IMR-90 (cell line): ENCODE results near the gene CACNB2. TPM values are rescaled to one million over a fixed set of nuclear protein-coding genes. Genes with fewer than 3 reads are reported as not detected.

Experiments used
- ATAC-seq: fragments of 200-7000 bp; cut with Tn5 transposase; 2 replicates; pipeline ENCODE4 v1.9.1; 2020; ENCODE audit warnings: low read depth, mild to moderate bottlenecking, moderate library complexity
- BruUV-seq: library from RNA; stranded (reverse); fragments of 400-500 nt; replicated peaks from 2 replicates; lab custom pipeline; 2021; lab: Mats Ljungman, UMichigan
- CTCF ChIA-PET: fragments of 300-600 bp; formaldehyde crosslinking; extraction: SDS; loops from one replicate; lab custom pipeline; 2021; ENCODE audit warnings: antibody characterized with exemption; lab: Yijun Ruan, JAX
- POLR2A ChIA-PET: fragments of 300-600 bp; sonication (Branson Sonifier 250); formaldehyde crosslinking; loops from one replicate; lab custom pipeline; 2022; ENCODE audit warnings: antibody characterized with exemption; ENCODE audit not compliant: unreplicated experiment; lab: Charles Lee
- DNase-seq: peaks from one replicate; pipeline ENCODE4 v3.0.0; 2013
- H2AFZ ChIP-seq: replicated peaks from 2 replicates; pipeline ENCODE3; 2013; ENCODE audit warnings: low read length, mild to moderate bottlenecking; ENCODE audit not compliant: poor library complexity
- H2AK5ac ChIP-seq: 2 replicates; pipeline ENCODE4 v1.6.1; 2013; ENCODE audit warnings: low read depth, low read length, inconsistent platforms
- H2AK9ac ChIP-seq: replicated peaks from 2 replicates; pipeline ENCODE3; 2013; ENCODE audit warnings: mild to moderate bottlenecking, low read depth, low read length, moderate library complexity; ENCODE audit not compliant: poor library complexity
- H2BK120ac ChIP-seq: 2 replicates; pipeline ENCODE4 v1.6.1; 2013; ENCODE audit warnings: low read depth, low read length, inconsistent platforms
- H2BK15ac ChIP-seq: 3 replicates; pipeline ENCODE4 v1.6.1; 2013; ENCODE audit warnings: low read depth, low read length, inconsistent platforms
- H2BK20ac ChIP-seq: 2 replicates; pipeline ENCODE4 v1.6.1; 2013; ENCODE audit warnings: low read depth, mild to moderate bottlenecking, inconsistent platforms, low read length, moderate library complexity
- H2BK5ac ChIP-seq: 2 replicates; pipeline ENCODE4 v1.6.1; 2013; ENCODE audit warnings: mild to moderate bottlenecking, low read depth, low read length, inconsistent platforms; ENCODE audit not compliant: poor library complexity, severe bottlenecking
- H3K14ac ChIP-seq: replicated peaks from 2 replicates; pipeline ENCODE4 v1.6.1; 2013; ENCODE audit warnings: low read depth, low read length, inconsistent platforms
- H3K18ac ChIP-seq: 2 replicates; pipeline ENCODE4 v1.6.1; 2013; ENCODE audit warnings: low read depth, low read length, control low read depth
- H3K23ac ChIP-seq: 2 replicates; pipeline ENCODE4 v1.6.1; 2013; ENCODE audit warnings: low read depth, low read length, inconsistent platforms
- H3K27ac ChIP-seq: 2 replicates; pipeline ENCODE4 v1.5.1; 2013; ENCODE audit warnings: mild to moderate bottlenecking, control low read depth, low read length; ENCODE audit not compliant: insufficient read depth
- H3K27me3 ChIP-seq: 2 replicates; pipeline ENCODE4 v1.6.1; 2013; ENCODE audit warnings: low read length; ENCODE audit not compliant: control insufficient read depth, insufficient read depth
- H3K36me3 ChIP-seq: 2 replicates; pipeline ENCODE4 v1.6.1; 2013; ENCODE audit warnings: low read length, mixed read lengths; ENCODE audit not compliant: control insufficient read depth, insufficient read depth
- H3K4ac ChIP-seq: 2 replicates; pipeline ENCODE4 v1.6.1; 2013; ENCODE audit warnings: low read depth, low read length, inconsistent platforms
- H3K4me1 ChIP-seq: 2 replicates; pipeline ENCODE4 v1.6.1; 2013; ENCODE audit warnings: low read length, mixed read lengths; ENCODE audit not compliant: control insufficient read depth, insufficient read depth
- H3K4me2 ChIP-seq: 2 replicates; pipeline ENCODE4 v1.6.1; 2013; ENCODE audit warnings: low read depth, mild to moderate bottlenecking, control low read depth, low read length, moderate library complexity
- H3K4me3 ChIP-seq: 2 replicates; pipeline ENCODE4 v1.5.1; 2013; ENCODE audit warnings: low read depth, mild to moderate bottlenecking, control low read depth, low read length, moderate library complexity; ENCODE audit not compliant: insufficient read depth
- H3K56ac ChIP-seq: 2 replicates; pipeline ENCODE4 v1.6.1; 2013; ENCODE audit warnings: low read length, inconsistent platforms; ENCODE audit not compliant: insufficient read depth; ENCODE audit errors: extremely low read depth
- H3K79me1 ChIP-seq, 2 experiments: 2 replicates each; pipeline ENCODE4 v1.6.1; 2013; ENCODE audit warnings: low read length in 2 of 2, inconsistent platforms in 1 of 2, low read depth in 1 of 2
- H3K9ac ChIP-seq: 2 replicates; pipeline ENCODE4 v1.6.1; 2013; ENCODE audit warnings: low read depth, low read length, control low read depth
- H3K9me1 ChIP-seq: 2 replicates; pipeline ENCODE4 v1.6.1; 2013; ENCODE audit warnings: low read length, inconsistent platforms; ENCODE audit not compliant: insufficient read depth
- H3K9me3 ChIP-seq: 2 replicates; pipeline ENCODE4 v1.6.1; 2013; ENCODE audit warnings: low read length; ENCODE audit not compliant: control insufficient read depth, insufficient read depth
- H4K20me1 ChIP-seq: 2 replicates; pipeline ENCODE4 v1.6.1; 2013; ENCODE audit warnings: low read length, inconsistent platforms; ENCODE audit not compliant: insufficient read depth
- H4K5ac ChIP-seq: 2 replicates; pipeline ENCODE4 v1.6.1; 2013; ENCODE audit warnings: mild to moderate bottlenecking, low read depth, low read length, control low read depth
- H4K8ac ChIP-seq, 2 experiments: 2 replicates each; pipeline ENCODE4 v1.6.1; 2013; ENCODE audit warnings: low read depth in 2 of 2, low read length in 2 of 2, control low read depth in 1 of 2, inconsistent platforms in 1 of 2
- H4K91ac ChIP-seq: 2 replicates; pipeline ENCODE4 v1.6.1; 2013; ENCODE audit warnings: low read depth, low read length, inconsistent platforms; ENCODE audit not compliant: insufficient read depth
- BHLHE40 ChIP-seq: fragments of 150-350 bp; IDR thresholded peaks from 2 replicates; pipeline ENCODE4 v1.6.1; 2016; ENCODE audit warnings: mild to moderate bottlenecking, low read depth, low read length
- CEBPB ChIP-seq: IDR thresholded peaks from 2 replicates; pipeline ENCODE4 v1.6.1; 2012; ENCODE audit warnings: low read depth, low read length, improper control_type of control experiment
- CHD1 ChIP-seq: IDR thresholded peaks from 2 replicates; pipeline ENCODE4 v1.6.1; 2012; ENCODE audit warnings: low read depth, low read length, improper control_type of control experiment
- CTCF ChIP-seq: conservative IDR thresholded peaks from 2 replicates; pipeline ENCODE4 v1.5.1; 2012; ENCODE audit warnings: mild to moderate bottlenecking, low read depth, low read length, improper control_type of control experiment
- FOS ChIP-seq: fragments of 150-350 bp; IDR thresholded peaks from 2 replicates; pipeline ENCODE4 v1.6.1; 2016; ENCODE audit warnings: low read depth, low read length
- MAFK ChIP-seq: IDR thresholded peaks from 2 replicates; pipeline ENCODE4 v1.6.1; 2012; ENCODE audit warnings: low read depth, low read length, improper control_type of control experiment
- MAZ ChIP-seq: IDR thresholded peaks from 2 replicates; pipeline ENCODE4 v1.6.1; 2012; ENCODE audit warnings: low read depth, mild to moderate bottlenecking, low read length, improper control_type of control experiment, moderate library complexity, borderline replicate concordance
- MXI1 ChIP-seq: IDR thresholded peaks from 2 replicates; pipeline ENCODE4 v1.6.1; 2012; ENCODE audit warnings: low read depth, mild to moderate bottlenecking, low read length, moderate library complexity, borderline replicate concordance
- NFE2L2 ChIP-seq: fragments of 150-350 bp; IDR thresholded peaks from 2 replicates; pipeline ENCODE4 v1.6.1; 2016; ENCODE audit warnings: low read depth, mild to moderate bottlenecking, low read length
- POLR2A ChIP-seq: IDR thresholded peaks from 2 replicates; pipeline ENCODE4 v1.6.1; 2012; ENCODE audit warnings: mild to moderate bottlenecking, low read depth, low read length
- RAD21 ChIP-seq: IDR thresholded peaks from 2 replicates; pipeline ENCODE4 v1.6.1; 2012; ENCODE audit warnings: low read length, improper control_type of control experiment
- RCOR1 ChIP-seq: IDR thresholded peaks from 2 replicates; pipeline ENCODE4 v1.6.1; 2012; ENCODE audit warnings: mild to moderate bottlenecking, low read length, improper control_type of control experiment; ENCODE audit not compliant: insufficient replicate concordance
- RFX5 ChIP-seq: IDR thresholded peaks from 2 replicates; pipeline ENCODE4 v1.8.0; 2012; ENCODE audit warnings: low read depth, mild to moderate bottlenecking, low read length, moderate library complexity
- SMC3 ChIP-seq: fragments of 150-350 bp; IDR thresholded peaks from 2 replicates; pipeline ENCODE4 v1.6.1; 2016; ENCODE audit warnings: low read depth, mild to moderate bottlenecking, antibody characterized with exemption, low read length, moderate library complexity
- WGBS, 2 experiments: methylation state at CpG; one replicate each; pipeline versions ENCODE4 v1.1.5 to v1.1.7; 2013; ENCODE audit warnings: missing lambda C conversion rate in 2 of 2; ENCODE audit not compliant: insufficient read length in 1 of 2; ENCODE audit errors: extremely low coverage in 2 of 2; 5-methylcytosine and 5-hydroxymethylcytosine counted together
- dilution Hi-C: fragments of 300-500 bp; cut with HindIII; formaldehyde crosslinking; loops from one replicate; pipeline ENCODE4 v1.14.3; 2018; ENCODE audit warnings: low sequenced_read_pairs; ENCODE audit not compliant: unreplicated experiment
- in situ Hi-C: fragments of 300-500 bp; cut with MboI; formaldehyde crosslinking; loops from 3 replicates; pipeline ENCODE4 v1.14.3; 2019; ENCODE audit warnings: low sequenced_read_pairs, inconsistent platforms, mixed read lengths
- intact Hi-C: fragments of 100-400 bp; cut with micrococcal nuclease; formaldehyde crosslinking; loops from 2 replicates; pipeline ENCODE4 v1.10.0; 2022
- polyA plus RNA-seq, 3 experiments: library from polyadenylated mRNA; depleted of rRNA; stranded (reverse); fragments of >200 nt; gene quantifications; 2 replicates each; pipeline ENCODE4 v1.2.3, GENCODE V29; 2012; ENCODE audit warnings: low replicate concordance in 1 of 3
- total RNA-seq: library from RNA; depleted of rRNA; stranded (reverse); fragments of >200 nt; gene quantifications from 2 replicates; pipeline ENCODE4 v1.2.3, GENCODE V29; 2012
- TF ChIP-seq, protein P1 (sequence below): fragments of 150-350 bp; IDR thresholded peaks from 2 replicates; pipeline ENCODE4 v1.6.1; 2017; ENCODE audit warnings: mild to moderate bottlenecking, antibody characterized with exemption, low read length, low read depth
- TF ChIP-seq, protein P2 (sequence below): fragments of 150-350 bp; IDR thresholded peaks from 2 replicates; pipeline ENCODE4 v1.6.1; 2016; ENCODE audit warnings: low read depth, mild to moderate bottlenecking, low read length, moderate library complexity, borderline replicate concordance

The CACNB2 gene
- total and polyA plus RNA-seq, 2 of the 4 experiments (the other 2 are of a cell fraction): 0.36 TPM

DNA sequence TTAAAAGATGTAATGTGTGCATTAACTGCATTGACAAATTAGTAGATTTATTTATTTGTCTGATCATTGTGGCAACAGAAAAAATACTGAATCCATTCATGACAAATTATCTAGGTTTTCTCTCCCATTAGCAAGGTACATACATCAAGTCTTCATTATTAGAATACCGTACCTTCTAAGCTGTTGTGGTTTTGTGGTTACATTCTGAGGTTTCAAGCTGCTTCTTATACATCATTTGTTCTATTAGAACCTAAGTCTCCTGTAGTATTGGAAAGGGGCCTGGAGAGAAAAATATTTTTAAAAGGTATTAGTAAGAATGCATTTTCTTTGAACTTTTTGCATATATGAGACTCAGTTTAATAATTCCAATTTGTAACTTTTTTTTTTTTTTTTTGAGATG lies 26.3 kb upstream of the CACNB2 start:
- Histone ChIP-seq H2AFZ (no peak overlapping the region), H2BK15ac (no peak overlapping the region), H2BK120ac (no peak overlapping the region), H3K27me3 (peaks cover 25% of the 10 kb centered on the region), H4K5ac (no peak overlapping the region), H3K27ac (no peak overlapping the region), H2BK20ac (no peak overlapping the region), H2BK5ac (no peak overlapping the region), H2AK5ac (no peak overlapping the region), H4K91ac (no peak overlapping the region), H4K20me1 (no peaks in the 10 kb centered on the region), H3K9ac (no peak overlapping the region), H3K14ac (no peak overlapping the region), H3K36me3 (no peaks in the 10 kb centered on the region), H2AK9ac (no peak overlapping the region), H3K18ac (no peak overlapping the region), H3K4ac (no peak overlapping the region), H3K79me1 (no peaks in the 10 kb centered on the region), H3K4me2 (no peak overlapping the region), H3K4me1 (no peaks in the 10 kb centered on the region), H3K9me3 (no peaks in the 10 kb centered on the region), H3K23ac (no peak overlapping the region), H3K4me3 (no peak overlapping the region), H3K56ac (no peak overlapping the region), H3K9me1 (no peaks in the 10 kb centered on the region), H4K8ac (no peak overlapping the region)
- WGBS, 2 experiments: no CpG with 5 or more reads among the region's 1 CpG
- ATAC-seq (no peak), DNase-seq (no peak)
- TF ChIP-seq, protein P1, sequence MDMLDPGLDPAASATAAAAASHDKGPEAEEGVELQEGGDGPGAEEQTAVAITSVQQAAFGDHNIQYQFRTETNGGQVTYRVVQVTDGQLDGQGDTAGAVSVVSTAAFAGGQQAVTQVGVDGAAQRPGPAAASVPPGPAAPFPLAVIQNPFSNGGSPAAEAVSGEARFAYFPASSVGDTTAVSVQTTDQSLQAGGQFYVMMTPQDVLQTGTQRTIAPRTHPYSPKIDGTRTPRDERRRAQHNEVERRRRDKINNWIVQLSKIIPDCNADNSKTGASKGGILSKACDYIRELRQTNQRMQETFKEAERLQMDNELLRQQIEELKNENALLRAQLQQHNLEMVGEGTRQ: no peak
- TF ChIP-seq NFE2L2: no peak
- TF ChIP-seq BHLHE40: no peak
- TF ChIP-seq, protein P2, sequence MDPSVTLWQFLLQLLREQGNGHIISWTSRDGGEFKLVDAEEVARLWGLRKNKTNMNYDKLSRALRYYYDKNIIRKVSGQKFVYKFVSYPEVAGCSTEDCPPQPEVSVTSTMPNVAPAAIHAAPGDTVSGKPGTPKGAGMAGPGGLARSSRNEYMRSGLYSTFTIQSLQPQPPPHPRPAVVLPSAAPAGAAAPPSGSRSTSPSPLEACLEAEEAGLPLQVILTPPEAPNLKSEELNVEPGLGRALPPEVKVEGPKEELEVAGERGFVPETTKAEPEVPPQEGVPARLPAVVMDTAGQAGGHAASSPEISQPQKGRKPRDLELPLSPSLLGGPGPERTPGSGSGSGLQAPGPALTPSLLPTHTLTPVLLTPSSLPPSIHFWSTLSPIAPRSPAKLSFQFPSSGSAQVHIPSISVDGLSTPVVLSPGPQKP: no peak
- TF ChIP-seq FOS: no peak
- no peak for TF ChIP-seq RCOR1
- no peak for TF ChIP-seq SMC3
- no peak for TF ChIP-seq CEBPB
- no peak for TF ChIP-seq MAFK
- no peak for TF ChIP-seq RFX5
- no peak for TF ChIP-seq CTCF
- no peak for TF ChIP-seq MXI1
- no peak for TF ChIP-seq RAD21
- no peak for TF ChIP-seq MAZ
- no peak for TF ChIP-seq POLR2A
- no peak for TF ChIP-seq CHD1
- CTCF ChIA-PET: no interaction called here
- BruUV-seq: no TSS peak
- in situ Hi-C loops: no loop called here
- POLR2A ChIA-PET: no interaction called here
- intact Hi-C loops: no loop called here
- dilution Hi-C loops: no loop called here
